Measurements from ENCODE around the gene METTL25.

GRCh38 chr12:82456633-82457032, 98.3 kb downstream of the METTL25 start:
- no peak for TF ChIP-seq CTCF (conservative IDR thresholded peaks at IDR 0.05)
- no peak for TF ChIP-seq ZFX (IDR thresholded peaks at IDR 0.05)

Data from C4-2B (cell line).